ENCODE data around the gene LIPK.
"Not testable (repeated sequence)": the region's sequence is repeated elsewhere in the genome, so short reads cannot be mapped to it uniquely, and the experiment has no call there.

The LIPK gene, protein sequence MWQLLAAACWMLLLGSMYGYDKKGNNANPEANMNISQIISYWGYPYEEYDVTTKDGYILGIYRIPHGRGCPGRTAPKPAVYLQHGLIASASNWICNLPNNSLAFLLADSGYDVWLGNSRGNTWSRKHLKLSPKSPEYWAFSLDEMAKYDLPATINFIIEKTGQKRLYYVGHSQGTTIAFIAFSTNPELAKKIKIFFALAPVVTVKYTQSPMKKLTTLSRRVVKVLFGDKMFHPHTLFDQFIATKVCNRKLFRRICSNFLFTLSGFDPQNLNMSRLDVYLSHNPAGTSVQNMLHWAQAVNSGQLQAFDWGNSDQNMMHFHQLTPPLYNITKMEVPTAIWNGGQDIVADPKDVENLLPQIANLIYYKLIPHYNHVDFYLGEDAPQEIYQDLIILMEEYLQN

GRCh38 chr10:88705958-88706357 lies at the start of gene LIPK:
Gene LIPK, plus strand, starts transcription at chr10:88706249. Its CDS starts 18,295 bp downstream, at chr10:88724544.
- DNase-seq (ENCODE audit: low read depth), result no peak

DNA sequence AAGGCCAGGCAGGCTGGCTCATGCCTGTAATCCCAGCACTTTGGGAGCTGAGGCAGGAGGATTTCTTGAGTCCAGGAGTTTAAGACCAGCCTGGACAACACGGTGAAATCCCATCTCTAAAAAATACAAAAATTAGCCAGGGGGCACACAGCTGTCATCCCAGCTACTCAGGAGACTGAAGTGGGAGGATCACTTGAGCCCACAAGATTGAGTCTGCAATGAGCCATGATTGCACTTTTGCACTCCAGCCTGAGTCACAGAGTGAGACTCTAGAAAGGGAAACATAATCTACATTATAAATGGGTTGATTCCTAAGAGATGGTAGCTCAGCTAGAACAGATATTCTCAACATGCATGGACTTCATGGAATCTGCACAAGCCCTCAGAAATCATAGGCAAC lies 48.1 kb upstream of the LIPK start:
- DNase-seq (ENCODE audit: low read depth), result no peak

DNA sequence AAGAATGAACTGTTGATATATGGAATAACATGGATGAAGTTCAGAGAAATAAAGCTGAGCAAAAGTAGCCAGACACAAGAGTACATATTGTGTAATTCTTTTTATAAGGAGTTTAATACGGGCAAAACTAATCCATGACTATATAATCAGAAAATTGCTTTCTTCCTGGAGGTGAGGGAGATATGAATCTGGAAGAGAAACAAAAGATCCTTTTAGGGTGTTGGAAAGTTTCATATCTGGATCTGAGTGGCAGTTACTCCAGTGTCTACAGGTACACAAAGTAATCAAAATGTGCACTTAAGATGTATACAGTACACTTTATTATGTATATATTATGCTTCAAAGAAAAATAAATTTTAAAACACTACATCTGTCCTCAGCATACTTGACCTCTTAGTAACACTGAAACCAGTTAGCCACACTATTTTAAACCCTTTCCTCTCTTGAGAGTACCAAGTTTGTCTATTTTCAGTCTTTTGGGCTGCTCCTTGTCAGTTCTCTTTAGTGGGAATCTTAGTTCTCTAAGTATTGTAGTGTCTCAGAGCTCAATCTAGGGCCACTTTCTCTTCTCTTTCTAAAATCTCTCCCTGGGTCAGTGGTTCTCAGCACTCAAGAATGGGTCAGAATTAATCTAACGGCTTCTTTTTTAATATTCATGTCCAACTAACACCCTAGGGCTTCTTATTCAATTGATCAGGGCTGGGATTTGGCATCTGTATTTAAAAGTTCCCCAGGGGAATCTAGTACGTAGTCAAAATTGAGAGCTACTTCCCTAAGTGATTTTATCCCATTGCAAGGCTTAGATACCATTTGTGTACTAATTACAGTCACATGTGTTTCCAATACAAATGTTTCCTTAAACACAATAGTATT lies 46.1 kb upstream of the LIPK start:
- DNase-seq (ENCODE audit: low read depth), result no peak

GRCh38 chr10:88660598-88660884 lies 45.5 kb upstream of the LIPK start:
- no peak for DNase-seq (ENCODE audit: low read depth)

DNA sequence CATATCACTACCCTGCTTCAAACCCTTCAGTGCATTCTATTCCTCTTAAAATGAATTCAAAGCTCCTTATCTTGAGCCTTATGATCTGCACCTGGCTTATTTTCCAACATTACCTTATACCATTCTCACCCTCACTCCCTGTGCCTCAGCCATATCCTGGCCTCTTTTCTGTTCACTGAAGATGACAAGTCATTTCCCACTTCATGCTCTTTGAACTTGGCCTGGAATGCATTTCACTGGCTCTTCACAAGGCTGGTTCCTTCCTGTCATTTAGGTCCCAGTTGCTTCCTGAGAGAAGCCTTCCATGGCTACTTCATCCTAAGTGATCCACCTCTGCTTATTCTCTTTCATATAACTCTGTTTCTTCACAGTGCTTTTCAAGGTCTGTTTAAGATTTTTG lies 45.0 kb upstream of the LIPK start:
- DNase-seq (ENCODE audit: low read depth), result no peak

GRCh38 chr10:88661577-88661976 lies 44.5 kb upstream of the LIPK start:
- DNase-seq (ENCODE audit: low read depth), result no peak

DNA sequence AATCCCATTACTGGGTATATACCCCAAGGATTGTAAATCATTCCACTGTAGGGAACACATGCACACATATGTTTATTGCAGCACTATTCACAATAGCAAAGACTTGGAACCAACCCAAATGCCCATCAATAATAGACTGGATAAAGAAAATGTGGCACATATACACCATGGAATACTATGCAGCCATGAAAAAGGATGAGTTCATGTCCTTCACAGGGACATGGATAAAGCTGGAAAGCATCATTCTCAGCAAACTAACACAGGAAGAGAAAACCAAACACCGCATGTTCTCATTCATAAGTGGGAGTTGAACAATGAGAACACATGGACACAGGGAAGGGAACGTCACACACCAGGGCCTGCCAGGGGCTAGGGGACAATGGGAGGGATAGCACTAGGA lies 42.9 kb upstream of the LIPK start:
- not testable (repeated sequence) for DNase-seq (ENCODE audit: low read depth)

- no peak for DNase-seq (ENCODE audit: low read depth)
These were observed 41.9 kb upstream of the LIPK start, which contains the start of gene LIPF for GRCh38 chr10:88664142-88664541. Gene LIPF, plus strand, starts transcription at chr10:88664442. Its CDS starts 2,856 bp downstream, at chr10:88667298.

GRCh38 chr10:88668465-88668864 lies 37.6 kb upstream of the LIPK start:
- no peak for DNase-seq (ENCODE audit: low read depth)

DNA sequence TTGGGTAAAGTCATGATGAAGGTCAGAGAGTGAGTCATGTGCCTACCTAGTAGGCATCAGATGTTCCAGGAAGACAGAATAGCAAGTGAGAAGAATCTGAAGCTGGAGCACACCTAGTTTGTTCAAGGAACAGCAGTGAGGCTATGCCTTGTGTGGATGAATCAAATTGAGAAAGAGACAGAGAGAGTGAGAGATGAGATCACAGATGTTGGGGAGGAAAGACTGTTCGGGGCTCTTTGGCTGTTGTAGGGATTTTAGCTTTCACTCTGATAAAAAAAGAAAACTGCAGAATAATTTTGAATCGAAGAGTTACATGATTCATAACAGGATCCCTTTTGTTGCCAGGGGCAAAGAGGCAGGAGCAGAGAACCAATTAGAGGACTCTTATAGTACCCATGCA lies 35.6 kb upstream of the LIPK start:
- no peak for DNase-seq (ENCODE audit: low read depth)

DNA sequence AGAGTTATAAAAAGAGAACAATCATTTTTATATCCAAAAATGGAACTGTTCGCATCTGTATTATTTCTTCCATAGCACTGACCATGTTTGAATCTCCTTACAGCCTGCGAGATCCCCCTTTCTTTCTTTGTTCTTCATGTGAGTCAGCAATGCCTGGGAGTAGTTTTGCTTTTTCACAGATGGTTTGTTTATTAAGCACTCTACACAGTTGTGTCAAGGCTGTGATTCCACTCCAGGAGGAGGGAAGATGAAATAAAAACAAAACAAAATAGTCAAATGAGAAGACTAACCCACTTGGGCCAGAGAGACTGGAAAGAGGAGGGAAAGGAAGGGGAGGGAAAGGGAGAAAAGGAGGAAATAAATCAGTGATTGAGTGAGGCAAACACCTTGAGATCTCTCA lies 34.0 kb upstream of the LIPK start:
- no peak for DNase-seq (ENCODE audit: low read depth)

- DNase-seq (ENCODE audit: low read depth), result no peak
These were observed 29.6 kb upstream of the LIPK start for GRCh38 chr10:88676283-88677060.

GRCh38 chr10:88680958-88681357 lies 25.1 kb upstream of the LIPK start:
- DNase-seq (ENCODE audit: low read depth), result no peak

DNA sequence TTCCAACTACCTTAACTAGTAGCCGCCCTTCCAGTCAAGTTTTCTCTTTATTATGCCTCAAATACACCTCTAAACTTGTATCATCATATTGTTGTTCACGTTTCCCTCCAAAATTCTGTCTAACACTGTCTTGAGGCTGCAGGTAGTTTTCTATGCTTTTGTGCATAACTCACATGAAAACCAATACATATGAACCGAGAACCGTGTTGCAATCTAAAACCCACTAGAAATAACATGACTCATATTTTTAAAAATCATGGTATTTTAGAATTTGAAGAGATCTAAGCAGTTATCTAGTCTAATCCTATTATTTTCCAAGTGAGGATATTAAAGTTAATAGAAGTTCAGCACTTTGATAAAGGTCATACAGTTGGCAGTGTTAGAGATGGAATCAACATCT lies 23.6 kb upstream of the LIPK start:
- no peak for DNase-seq (ENCODE audit: low read depth)

GRCh38 chr10:88687853-88688467 lies 18.1 kb upstream of the LIPK start:
- DNase-seq (ENCODE audit: low read depth), result no peak

- DNase-seq (ENCODE audit: low read depth), result no peak
These were observed 16.7 kb upstream of the LIPK start for GRCh38 chr10:88689366-88689765.

- no peak for DNase-seq (ENCODE audit: low read depth)
These were observed 12.5 kb upstream of the LIPK start for GRCh38 chr10:88693392-88694020.

- DNase-seq (ENCODE audit: low read depth), result no peak
These were observed 3.0 kb upstream of the LIPK start for GRCh38 chr10:88702848-88703597.

GRCh38 chr10:88707429-88708155 lies 1.5 kb downstream of the LIPK start:
- DNase-seq (ENCODE audit: low read depth), result no peak

DNA sequence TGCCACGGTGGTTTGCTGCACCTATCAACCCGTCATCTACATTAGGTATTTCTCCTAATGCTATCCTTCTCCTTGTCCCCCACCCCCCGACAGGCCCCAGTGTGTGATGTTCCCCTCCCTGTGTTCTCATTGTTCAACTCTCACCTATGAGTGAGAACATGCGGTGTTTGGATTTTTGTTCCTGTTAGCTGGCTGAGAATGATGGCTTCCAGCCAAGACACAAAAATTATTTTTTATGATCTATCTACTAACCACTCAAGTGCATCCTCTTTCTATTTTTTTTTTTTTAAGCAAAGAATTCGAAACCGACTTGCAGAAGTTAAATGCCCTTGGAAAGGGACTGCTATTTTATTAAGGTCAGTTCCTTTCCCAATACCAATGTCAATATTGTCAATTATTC lies 3.3 kb downstream of the LIPK start:
- not testable (repeated sequence) for DNase-seq (ENCODE audit: low read depth)

Measured in stimulated activated CD8-positive, alpha-beta memory T cell treated with anti-CD3 and anti-CD28 coated beads, Interleukin-12 subunit alpha, Interleukin-12 subunit beta, amount 100 ng/mL, for 4 hours (primary cell).